Pericardium fibroblast (primary cell): ENCODE data around the gene CSF2RB. TPM values are rescaled to one million over a fixed set of nuclear protein-coding genes. Genes with fewer than 3 reads are reported as not detected.

Experiments used
- total RNA-seq: library from RNA; depleted of rRNA; stranded (reverse); fragments of >200 nt; gene quantifications from 2 replicates; pipeline ENCODE4 v1.2.3, GENCODE V29; 2015

Gene CSF2RB
- 0.17 and 0.82 TPM in 2 replicates for total RNA-seq

DNA sequence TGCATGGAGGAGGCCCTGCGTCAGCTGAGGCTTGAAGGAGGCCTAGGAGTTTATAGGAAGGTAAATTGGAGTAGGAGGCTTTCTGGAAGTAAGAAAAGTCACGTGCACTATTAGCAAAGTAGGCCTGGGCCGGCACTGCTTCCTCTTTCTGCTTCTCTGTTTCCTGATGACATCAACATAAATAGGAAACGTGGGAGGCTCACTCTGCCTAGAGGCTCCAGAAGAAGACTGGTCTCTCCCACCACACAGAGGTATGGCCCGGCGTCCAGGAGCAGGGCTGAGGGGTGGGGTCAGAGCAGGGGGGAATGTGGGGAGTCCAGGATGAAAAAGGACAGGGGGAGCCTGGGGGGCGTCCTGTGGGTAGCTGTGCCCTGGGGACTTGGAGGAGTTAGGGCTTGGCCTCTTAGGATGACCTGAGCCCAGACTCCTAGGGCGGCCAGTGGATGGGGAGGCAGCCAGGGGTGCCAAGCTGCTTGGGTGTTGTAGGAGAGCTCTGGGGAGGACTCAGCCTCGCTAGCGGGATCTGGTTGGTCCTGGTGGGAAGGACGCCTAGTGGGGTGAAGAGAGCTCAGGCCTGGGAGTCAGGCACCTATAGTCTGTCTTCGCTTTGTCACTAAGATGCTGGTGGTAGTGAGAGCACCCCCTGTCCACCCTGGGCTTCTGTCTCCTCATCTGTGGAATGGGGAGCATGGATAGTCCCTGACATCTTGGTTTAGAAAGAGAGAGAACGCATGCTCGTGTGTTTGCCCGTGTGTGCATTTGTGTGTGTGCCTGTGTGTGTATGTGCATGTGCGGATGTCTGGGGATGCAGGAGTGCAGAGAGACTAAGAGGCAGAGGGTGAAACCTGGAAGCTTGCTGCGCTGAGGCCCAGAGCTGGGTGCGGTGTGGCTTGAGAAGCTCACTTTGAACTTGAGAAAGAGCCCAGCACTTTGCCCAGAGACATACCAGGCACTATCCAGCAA, at the start of gene CSF2RB:
CSF2RB (plus strand) TSS at position 202 of the 963 bp plus-strand sequence. CDS start 8,580 bp downstream, outside the sequence.

Other genes with a start within 250 kb of the CSF2RB start
- gene CACNG2, start 209.9 kb upstream of the CSF2RB start, total RNA-seq = not detected in 2 replicates
- 15.4 and 24.2 TPM in 2 replicates for gene IFT27, start 137.5 kb upstream of the CSF2RB start, total RNA-seq
- gene PVALB, start 96.6 kb upstream of the CSF2RB start, total RNA-seq = not detected in 2 replicates
- gene NCF4, start 52.6 kb upstream of the CSF2RB start, total RNA-seq = not detected in 2 replicates
- gene TST, start 105.8 kb downstream of the CSF2RB start, total RNA-seq = 59.9 and 89.4 TPM in 2 replicates
- gene MPST, start 106.1 kb downstream of the CSF2RB start, total RNA-seq = 227 TPM in 2 replicates
- 18.6 and 33.7 TPM in 2 replicates for gene KCTD17, start 138.1 kb downstream of the CSF2RB start, total RNA-seq
- 0.12 TPM in 1 of 2 replicates, not detected in the other for gene TMPRSS6, start 196.1 kb downstream of the CSF2RB start, total RNA-seq
- 0.12 and 0.60 TPM in 2 replicates for gene IL2RB, start 236.3 kb downstream of the CSF2RB start, total RNA-seq